ENCODE data around the gene POMP.

DNA sequence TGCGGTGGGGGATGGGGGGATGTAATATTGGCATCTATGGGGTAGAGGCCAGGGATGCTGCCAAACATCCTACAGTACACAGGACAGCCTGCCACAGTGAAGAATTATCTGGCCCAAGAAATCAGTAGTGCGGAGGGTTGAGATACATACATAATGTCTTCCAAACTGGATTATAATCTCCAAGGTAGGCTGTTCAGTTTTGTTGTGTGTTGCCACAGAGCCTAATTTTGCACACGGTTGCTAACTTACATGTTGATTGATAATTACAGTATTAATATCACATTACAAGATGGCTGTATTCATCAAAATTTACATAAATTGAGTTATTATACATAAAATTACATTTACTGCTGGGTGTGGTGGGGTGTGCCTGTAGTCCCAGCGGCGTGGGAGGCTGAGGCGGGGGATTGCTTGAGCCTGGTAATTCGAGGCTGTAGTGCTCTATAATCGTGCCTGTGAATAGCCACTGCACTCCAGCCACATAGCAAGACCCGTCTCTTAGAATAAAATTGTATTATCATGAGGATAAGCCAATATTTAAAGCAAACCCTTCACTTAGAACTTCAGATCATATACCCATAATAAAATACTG is 8.1 kb downstream of the POMP start:
- TF ChIP-seq, protein P1, sequence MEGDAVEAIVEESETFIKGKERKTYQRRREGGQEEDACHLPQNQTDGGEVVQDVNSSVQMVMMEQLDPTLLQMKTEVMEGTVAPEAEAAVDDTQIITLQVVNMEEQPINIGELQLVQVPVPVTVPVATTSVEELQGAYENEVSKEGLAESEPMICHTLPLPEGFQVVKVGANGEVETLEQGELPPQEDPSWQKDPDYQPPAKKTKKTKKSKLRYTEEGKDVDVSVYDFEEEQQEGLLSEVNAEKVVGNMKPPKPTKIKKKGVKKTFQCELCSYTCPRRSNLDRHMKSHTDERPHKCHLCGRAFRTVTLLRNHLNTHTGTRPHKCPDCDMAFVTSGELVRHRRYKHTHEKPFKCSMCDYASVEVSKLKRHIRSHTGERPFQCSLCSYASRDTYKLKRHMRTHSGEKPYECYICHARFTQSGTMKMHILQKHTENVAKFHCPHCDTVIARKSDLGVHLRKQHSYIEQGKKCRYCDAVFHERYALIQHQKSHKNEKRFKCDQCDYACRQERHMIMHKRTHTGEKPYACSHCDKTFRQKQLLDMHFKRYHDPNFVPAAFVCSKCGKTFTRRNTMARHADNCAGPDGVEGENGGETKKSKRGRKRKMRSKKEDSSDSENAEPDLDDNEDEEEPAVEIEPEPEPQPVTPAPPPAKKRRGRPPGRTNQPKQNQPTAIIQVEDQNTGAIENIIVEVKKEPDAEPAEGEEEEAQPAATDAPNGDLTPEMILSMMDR (IDR thresholded peaks at IDR 0.05; ENCODE audit: insufficient read depth, low read depth, low read length): no peak
- TF ChIP-seq EZH2 (IDR thresholded peaks at IDR 0.05; ENCODE audit: insufficient read depth, low read length): no peak
